GM12891 (cell line): ENCODE measurements around the gene RNLS.

Source experiments
- POLR2A ChIP-seq: IDR thresholded peaks from 2 replicates; pipeline ENCODE4 v1.6.1; 2011; ENCODE audit warnings: low read depth, low read length, control low read depth
- POLR2AphosphoS5 ChIP-seq: IDR thresholded peaks from 2 replicates; pipeline ENCODE4 v1.6.1; 2011; ENCODE audit warnings: low read depth, low read length, control low read depth
- TAF1 ChIP-seq: IDR thresholded peaks from 2 replicates; pipeline ENCODE4 v1.6.1; 2011; ENCODE audit warnings: low read depth, low read length, control low read depth

GRCh38 chr10:88458209-88458608, 124.9 kb downstream of the RNLS start:
- TF ChIP-seq POLR2AphosphoS5 (no peak), POLR2A (no peak), TAF1 (no peak)
